T-helper 2 cell treated with Interferon-gamma antibody and Interleukin-4, amounts not matched to agents 100 ng/mL and 5 ng/mL, for 36 hours (primary cell): ENCODE data around the gene IL1RL1. TPM values are rescaled to one million over a fixed set of nuclear protein-coding genes. Genes with fewer than 3 reads are reported as not detected.

Experiments used
- intact Hi-C: fragments of 100-400 bp; cut with micrococcal nuclease; formaldehyde crosslinking; loops from one replicate; pipeline ENCODE4 v1.15.1; 2023
- total RNA-seq: library from RNA; stranded (reverse); gene quantifications from 2 replicates; pipeline ENCODE4 v1.2.3, GENCODE V29; 2022

The IL1RL1 gene
- total RNA-seq = 2.4 and 3.0 TPM in 2 replicates

DNA sequence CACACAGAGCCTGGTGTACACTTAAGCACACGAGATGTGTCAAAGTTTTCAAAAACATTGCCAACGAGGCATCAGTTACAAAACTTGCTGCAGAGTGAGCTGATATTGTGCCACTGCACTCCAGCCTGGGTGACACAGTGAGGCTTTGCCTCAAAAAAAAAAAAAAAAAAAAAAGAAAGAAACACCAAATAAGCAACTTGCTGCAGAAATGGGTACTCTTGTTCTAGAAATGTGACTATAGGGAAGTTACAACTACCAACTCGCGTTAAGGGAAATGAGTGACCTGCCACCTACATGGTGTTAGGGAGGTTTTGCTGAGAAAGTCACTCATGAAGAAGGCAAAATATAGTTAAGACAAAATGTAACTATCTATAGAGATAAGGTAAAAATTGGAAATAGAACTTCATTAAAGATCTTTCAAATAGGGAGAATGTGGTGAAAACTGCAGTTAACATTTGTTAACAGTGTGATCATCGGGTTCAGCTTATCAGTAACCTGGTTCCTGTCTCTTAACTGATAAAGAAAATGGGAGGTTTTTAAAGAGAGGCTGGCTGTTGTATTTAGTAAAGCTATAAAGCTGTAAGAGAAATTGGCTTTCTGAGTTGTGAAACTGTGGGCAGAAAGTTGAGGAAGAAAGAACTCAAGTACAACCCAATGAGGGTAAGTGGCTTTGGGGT, at the start of gene IL1RL1:
IL1RL1 (plus strand) TSS at position 600 of the 677 bp plus-strand sequence. CDS start 26,702 bp downstream, outside the sequence.
- intact Hi-C loops = loop anchor here (5.0 kb wide), 1 partner anchor 39 kb away; no protein-coding TSS in a partner anchor

GRCh38 chr2:102262216-102263129, 48.9 kb upstream of the IL1RL1 start:
- intact Hi-C loops = no loop called here

DNA sequence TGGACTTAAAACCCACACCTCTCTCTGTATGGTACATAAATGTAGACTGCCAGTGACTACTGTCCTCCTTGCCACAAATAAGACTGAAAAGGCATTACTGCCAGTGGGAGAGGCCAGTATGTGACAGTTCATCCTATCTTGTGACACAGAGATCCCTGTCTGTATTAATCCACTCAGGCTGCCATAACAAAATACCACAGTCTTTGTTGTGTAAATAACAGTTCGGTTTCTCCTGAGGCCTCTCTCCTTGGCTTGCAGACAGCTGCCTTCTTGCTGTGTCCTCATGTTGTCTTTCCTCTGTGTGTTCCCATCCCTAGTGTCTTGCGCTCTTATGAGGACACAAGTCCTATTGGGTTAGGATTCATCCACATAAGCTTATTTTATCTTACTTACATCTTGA, 46.4 kb upstream of the IL1RL1 start:
- intact Hi-C loops = no loop called here

DNA sequence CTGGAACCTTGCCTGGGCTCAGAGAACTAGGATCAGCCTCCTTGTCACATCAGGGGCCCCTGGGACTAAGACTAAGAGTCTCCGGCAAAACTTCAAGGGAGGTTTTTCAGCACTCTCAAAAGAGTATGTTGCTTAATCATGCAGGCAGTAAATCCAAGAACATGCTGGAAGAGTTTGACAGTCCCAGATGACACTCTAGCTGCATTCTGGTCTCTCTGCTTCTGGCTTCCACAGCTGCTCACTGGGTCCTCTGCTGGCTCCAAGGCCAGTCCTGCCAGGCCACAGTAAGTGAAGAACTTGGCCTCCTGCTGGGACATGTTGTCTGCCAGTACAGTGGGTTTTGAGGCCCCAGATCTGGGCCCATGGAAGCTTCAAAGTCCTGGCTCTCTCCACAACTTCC, 45.2 kb upstream of the IL1RL1 start:
- intact Hi-C loops = no loop called here

DNA sequence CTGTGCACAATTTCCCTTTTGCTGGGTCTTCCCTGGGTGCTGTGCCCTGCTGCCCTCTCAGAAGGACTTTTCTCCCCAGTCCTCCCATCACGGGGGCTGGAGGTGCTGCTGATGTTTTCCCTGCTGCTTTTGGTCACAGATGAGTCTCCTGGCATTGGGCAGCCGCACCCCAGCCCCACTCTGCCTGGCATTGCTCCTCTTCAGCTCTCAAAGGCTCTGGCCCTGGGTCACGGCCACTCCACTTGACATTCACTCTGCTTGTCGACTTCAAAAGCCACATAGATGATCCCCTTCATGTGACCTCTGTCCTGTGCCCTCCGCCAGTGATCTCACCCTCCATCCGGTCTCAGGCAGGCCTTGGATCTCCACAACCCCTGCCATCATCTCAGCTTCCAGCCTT, 43.6 kb upstream of the IL1RL1 start:
- intact Hi-C loops = no loop called here

GRCh38 chr2:102268510-102269199, 42.7 kb upstream of the IL1RL1 start:
- intact Hi-C loops = no loop called here

DNA sequence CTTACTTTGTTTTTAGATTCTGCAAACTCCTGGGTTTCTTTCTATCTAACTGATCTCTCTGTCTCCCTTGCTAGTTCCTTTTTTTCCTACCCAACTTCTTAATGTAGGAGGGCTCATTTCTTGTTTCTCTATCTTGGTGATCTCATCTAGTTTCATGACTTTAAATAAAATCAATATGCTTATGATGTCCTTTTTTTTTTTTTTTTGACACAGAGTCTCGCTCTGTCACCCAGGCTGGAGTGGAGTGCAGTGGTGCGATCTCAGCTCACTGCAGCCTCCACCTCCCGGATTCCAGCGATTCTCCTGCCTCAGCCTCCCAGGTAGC, 42.2 kb upstream of the IL1RL1 start:
- intact Hi-C loops = no loop called here

- intact Hi-C loops = loop anchor here (5.0 kb wide), 1 partner anchor 40 kb away; the partner anchor contains the start of gene IL1RL1
Measured at GRCh38 chr2:102271844-102272243, 39.5 kb upstream of the IL1RL1 start.

- intact Hi-C loops = loop anchor here (5.0 kb wide), 1 partner anchor 39 kb away; the partner anchor contains the start of gene IL1RL1
Measured at GRCh38 chr2:102273619-102274211, 37.6 kb upstream of the IL1RL1 start.

- intact Hi-C loops = no loop called here
Measured at GRCh38 chr2:102276549-102277201, 34.7 kb upstream of the IL1RL1 start.

DNA sequence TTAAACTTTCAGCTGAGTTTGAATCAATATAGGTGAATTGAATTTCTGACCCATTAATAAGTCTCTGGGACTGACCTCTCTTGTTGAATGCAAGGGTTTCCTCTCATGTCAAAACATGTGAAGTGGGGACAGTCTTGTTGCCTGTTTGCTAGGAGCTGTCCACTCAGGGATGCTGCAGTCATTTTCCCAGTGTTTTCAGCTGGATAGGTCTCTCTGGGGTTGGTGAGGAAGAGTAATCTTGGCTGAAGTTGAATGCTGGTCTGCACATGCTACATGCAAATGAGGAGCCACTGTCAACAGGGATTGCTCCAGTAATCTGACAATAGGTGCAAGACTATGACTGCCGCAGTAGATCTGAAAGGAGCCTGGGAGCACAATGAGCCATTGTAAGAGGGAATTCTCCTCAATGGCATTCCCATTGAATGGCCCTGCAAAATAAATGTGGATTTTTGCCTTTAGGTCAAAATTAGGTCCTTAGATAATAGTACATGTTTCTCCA, 34.1 kb upstream of the IL1RL1 start:
- intact Hi-C loops = no loop called here

- intact Hi-C loops = no loop called here
Measured at GRCh38 chr2:102278720-102279390, 32.5 kb upstream of the IL1RL1 start.

GRCh38 chr2:102279391-102279735, 32.0 kb upstream of the IL1RL1 start:
- intact Hi-C loops = no loop called here

DNA sequence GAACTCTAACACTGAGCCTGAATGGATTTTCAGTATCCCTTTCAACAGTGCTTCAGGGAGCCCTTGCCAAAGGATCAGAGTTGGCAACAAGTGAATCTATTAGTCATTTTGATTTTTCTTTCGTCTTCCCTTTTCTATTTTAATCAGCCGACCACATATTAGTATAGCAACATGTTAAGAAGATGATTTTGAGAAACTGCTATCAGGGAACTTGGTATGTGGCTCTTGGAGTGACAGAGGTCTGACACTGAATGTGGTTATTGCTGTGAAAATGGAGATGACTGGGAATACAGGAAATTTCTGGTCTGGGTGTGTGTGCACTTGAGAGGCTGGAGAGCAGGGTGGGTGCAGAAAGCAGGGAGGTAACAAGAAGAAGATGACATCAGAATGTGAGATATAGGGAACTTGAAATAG, 28.7 kb upstream of the IL1RL1 start:
- intact Hi-C loops = no loop called here

DNA sequence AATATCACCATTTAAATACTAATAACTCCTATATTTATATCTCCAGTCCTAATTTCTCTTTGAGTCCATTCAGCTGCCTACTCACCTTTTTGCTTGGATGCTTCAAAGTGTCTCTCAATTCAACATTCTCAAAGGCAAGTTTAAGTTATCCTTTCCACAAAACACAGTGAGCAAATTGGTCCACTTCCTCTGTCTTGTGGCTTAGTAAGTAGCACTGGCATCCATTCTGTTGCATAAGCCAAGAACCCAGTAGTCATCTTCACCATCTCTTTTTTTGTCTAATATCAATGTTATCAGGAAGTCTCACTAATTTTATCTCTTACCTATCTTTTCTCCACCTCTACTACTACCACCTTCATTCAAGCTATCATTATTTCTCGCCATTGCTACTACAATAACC, 27.4 kb upstream of the IL1RL1 start:
- intact Hi-C loops = no loop called here

- intact Hi-C loops = no loop called here
Measured at GRCh38 chr2:102284611-102285010, 26.8 kb upstream of the IL1RL1 start.

DNA sequence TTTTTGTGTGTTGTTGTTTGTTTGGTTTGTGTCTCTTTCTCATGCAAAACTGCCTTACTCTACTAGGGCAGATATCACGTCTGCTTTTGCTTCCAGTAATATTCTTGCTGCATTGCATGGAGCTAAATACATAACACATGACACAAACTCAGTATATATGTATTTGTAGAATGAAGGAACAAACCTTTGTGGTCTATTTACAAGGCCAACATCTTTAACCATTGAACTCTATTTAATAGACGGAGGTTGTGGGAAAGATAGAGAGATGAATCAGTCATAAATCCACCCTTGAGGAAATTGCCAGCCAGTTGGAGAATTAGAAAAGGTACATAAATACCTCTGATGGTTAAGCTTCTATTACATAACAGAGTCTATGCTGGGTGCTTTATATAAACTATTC, 26.0 kb upstream of the IL1RL1 start:
- intact Hi-C loops = no loop called here

GRCh38 chr2:102286041-102286440, 25.3 kb upstream of the IL1RL1 start:
- intact Hi-C loops = no loop called here

DNA sequence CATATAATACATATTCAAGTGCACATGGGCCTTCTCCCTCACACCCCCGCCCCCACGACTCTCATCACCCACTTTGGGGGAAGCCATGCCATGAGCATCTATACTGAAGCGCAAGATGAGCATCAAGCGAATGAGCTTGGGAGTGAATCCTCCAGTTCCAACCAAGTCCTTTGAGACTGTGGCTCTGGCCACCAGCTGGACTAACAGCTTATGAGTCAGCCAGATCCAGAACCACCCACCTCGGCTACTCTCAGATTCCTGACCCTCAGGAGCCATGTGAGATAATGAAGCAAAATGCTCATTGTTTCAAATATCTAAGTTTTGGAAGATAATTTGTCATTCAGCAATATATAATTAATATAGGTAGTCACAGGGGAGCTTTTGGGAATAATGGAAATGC, 22.2 kb upstream of the IL1RL1 start:
- intact Hi-C loops = no loop called here

- intact Hi-C loops = no loop called here
Measured at GRCh38 chr2:102290594-102290993, 20.8 kb upstream of the IL1RL1 start.
